ENCODE measurements around the gene TACR2. TPM values are rescaled to one million over a fixed set of nuclear protein-coding genes. Genes with fewer than 3 reads are reported as not detected.

TACR2 gene
- total and polyA plus RNA-seq, 2 experiments from 2014 or later: not detected

DNA sequence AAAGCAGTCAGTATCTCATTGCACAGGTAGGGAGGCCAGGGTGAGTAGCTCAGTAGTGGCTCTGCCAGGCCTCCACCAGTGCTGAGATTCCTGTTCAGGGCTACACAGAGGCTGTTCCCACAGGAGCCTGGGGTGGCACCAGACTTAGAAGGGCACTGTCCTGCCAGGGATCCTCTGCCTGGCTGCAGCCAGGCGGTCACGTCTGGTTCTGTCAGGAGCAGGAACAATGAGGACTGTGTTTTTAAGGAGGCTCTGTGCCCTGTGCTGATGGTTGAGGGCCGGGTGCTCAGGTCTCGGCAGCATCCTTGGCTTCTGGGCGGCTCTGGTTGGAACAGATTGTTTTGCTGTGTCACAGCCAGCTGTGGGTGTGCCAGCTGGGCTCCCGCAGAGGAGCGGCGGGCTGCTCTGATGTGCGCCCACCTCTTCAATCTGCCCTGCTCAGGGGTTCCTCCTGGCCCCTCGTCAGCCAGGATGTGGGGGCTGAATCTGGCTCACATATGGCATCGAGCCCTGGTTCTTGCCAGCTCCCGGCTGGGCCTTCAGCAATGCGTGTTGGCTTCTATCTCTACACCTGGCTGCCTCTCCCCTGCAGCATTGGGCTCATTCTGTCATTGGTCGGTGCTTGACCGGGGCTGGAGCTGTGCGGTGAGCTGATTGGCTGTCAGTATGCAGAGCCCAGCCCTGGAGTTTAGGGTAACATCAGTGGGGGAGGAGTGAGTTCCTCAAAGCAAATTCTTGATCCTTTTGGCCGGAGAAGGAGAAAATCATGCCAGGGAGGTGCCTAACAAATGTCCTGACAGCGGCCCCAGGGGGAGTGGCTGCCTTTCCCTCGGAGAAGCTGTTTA, 41.2 kb downstream of the TACR2 start:
- H3K4me2 ChIP-seq: peak overlapping the region; percentile 40; the same call in 1 of the 2 replicates
- peak overlapping the region; percentile 27; the same call in 1 of the 3 replicates for H3K4me3 Mint-ChIP-seq
- peaks cover 57% of the 10 kb centered on the region for H3K79me2 ChIP-seq (replicated peaks; ENCODE audit: insufficient read depth)
- H3K9me2 ChIP-seq (ENCODE audit: insufficient read depth): no peaks in the 10 kb centered on the region
- peak overlapping the region; percentile 97 for H3K27ac Mint-ChIP-seq
- peaks cover 18% of the 10 kb centered on the region; the same call in 1 of the 2 replicates for H3K4me1 ChIP-seq (ENCODE audit: insufficient read depth)
- peaks cover 18% of the 10 kb centered on the region for H3F3A ChIP-seq (replicated peaks; ENCODE audit: low read depth)
- peaks cover 10% of the 10 kb centered on the region; the same call in 1 of the 2 replicates for H4K20me1 ChIP-seq (replicated peaks; ENCODE audit: insufficient read depth)
- ATAC-seq: peak; percentile 99
- H3K9me3 Mint-ChIP-seq: no peaks in the 10 kb centered on the region
- peaks cover 56% of the 10 kb centered on the region for H3K36me3 ChIP-seq (ENCODE audit: insufficient read depth)
- H3K36me3 Mint-ChIP-seq (ENCODE audit: low read depth): peaks cover 79% of the 10 kb centered on the region
- peak; percentile 86 for DNase-seq (ENCODE audit: low spot score)
- H3K4me3 ChIP-seq: no peak overlapping the region
- no peak overlapping the region for H2AFZ ChIP-seq
- peaks cover 46% of the 10 kb centered on the region for H3K4me1 Mint-ChIP-seq
- TF ChIP-seq JUNB (IDR thresholded peaks at IDR 0.05; ENCODE audit: unreplicated experiment) (no peak), POLR2AphosphoS5 (IDR thresholded peaks at IDR 0.05; ENCODE audit: low read depth) (no peak), CREB1 (CRISPR knock-in tag; IDR thresholded peaks at IDR 0.05; ENCODE audit: low read depth) (no peak), EZH2phosphoT487 (IDR thresholded peaks at IDR 0.05; ENCODE audit: unreplicated experiment) (no peak)
- TF ChIP-seq, protein P1, sequence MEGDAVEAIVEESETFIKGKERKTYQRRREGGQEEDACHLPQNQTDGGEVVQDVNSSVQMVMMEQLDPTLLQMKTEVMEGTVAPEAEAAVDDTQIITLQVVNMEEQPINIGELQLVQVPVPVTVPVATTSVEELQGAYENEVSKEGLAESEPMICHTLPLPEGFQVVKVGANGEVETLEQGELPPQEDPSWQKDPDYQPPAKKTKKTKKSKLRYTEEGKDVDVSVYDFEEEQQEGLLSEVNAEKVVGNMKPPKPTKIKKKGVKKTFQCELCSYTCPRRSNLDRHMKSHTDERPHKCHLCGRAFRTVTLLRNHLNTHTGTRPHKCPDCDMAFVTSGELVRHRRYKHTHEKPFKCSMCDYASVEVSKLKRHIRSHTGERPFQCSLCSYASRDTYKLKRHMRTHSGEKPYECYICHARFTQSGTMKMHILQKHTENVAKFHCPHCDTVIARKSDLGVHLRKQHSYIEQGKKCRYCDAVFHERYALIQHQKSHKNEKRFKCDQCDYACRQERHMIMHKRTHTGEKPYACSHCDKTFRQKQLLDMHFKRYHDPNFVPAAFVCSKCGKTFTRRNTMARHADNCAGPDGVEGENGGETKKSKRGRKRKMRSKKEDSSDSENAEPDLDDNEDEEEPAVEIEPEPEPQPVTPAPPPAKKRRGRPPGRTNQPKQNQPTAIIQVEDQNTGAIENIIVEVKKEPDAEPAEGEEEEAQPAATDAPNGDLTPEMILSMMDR (conservative IDR thresholded peaks at IDR 0.05; ENCODE audit: low read depth in 2 of 2): no peak
- TF ChIP-seq, protein P2, sequence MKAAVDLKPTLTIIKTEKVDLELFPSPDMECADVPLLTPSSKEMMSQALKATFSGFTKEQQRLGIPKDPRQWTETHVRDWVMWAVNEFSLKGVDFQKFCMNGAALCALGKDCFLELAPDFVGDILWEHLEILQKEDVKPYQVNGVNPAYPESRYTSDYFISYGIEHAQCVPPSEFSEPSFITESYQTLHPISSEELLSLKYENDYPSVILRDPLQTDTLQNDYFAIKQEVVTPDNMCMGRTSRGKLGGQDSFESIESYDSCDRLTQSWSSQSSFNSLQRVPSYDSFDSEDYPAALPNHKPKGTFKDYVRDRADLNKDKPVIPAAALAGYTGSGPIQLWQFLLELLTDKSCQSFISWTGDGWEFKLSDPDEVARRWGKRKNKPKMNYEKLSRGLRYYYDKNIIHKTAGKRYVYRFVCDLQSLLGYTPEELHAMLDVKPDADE (IDR thresholded peaks at IDR 0.05): no peak
- peak overlapping the region; percentile 66 for H3K27ac ChIP-seq (ENCODE audit: low read depth)
- no peaks in the 10 kb centered on the region for H3K27me3 ChIP-seq (ENCODE audit: insufficient read depth)
- H3K27me3 Mint-ChIP-seq (ENCODE audit: insufficient read depth, low read depth, poor library complexity): peaks cover 12% of the 10 kb centered on the region

DNA sequence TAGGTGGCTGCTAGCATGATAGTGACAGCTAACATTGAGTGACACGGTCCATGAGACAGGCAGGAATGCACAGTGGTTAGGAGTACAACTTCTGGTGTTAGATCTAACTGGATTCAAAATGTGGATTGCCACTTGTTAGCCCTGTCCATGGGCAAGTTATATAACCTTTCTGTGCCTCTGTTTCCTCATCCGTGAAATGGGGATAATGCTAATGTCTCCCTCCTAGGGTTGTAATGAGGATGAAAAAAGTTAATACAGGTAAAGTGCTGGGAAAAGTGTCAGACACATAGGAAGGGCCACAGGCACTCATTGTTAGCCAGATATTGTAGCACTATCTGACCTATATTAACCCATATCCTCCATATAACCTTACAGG, 41.8 kb downstream of the TACR2 start:
- Histone ChIP-seq H2AFZ (no peak overlapping the region), H3K4me1 (ENCODE audit: insufficient read depth) (peaks cover 18% of the 10 kb centered on the region; the same call in 1 of the 2 replicates), H3K79me2 (replicated peaks; ENCODE audit: insufficient read depth) (peaks cover 57% of the 10 kb centered on the region), H3F3A (replicated peaks; ENCODE audit: low read depth) (peaks cover 21% of the 10 kb centered on the region), H3K27me3 (ENCODE audit: insufficient read depth) (no peaks in the 10 kb centered on the region), H4K20me1 (replicated peaks; ENCODE audit: insufficient read depth) (peaks cover 13% of the 10 kb centered on the region), H3K4me2 (0 out of 2 replicates have a peak overlapping the region, but pooled peaks have one; percentile 40), H3K27ac (ENCODE audit: low read depth) (peak overlapping the region; percentile 66; the same call in 1 of the 2 replicates), H3K36me3 (ENCODE audit: insufficient read depth) (peaks cover 56% of the 10 kb centered on the region), H3K9me2 (ENCODE audit: insufficient read depth) (no peaks in the 10 kb centered on the region), H3K4me3 (no peak overlapping the region)
- Mint-ChIP-seq H3K4me1 (peaks cover 46% of the 10 kb centered on the region), H3K4me3 (no peak overlapping the region), H3K9me3 (no peaks in the 10 kb centered on the region), H3K36me3 (ENCODE audit: low read depth) (peaks cover 79% of the 10 kb centered on the region), H3K27me3 (ENCODE audit: insufficient read depth, low read depth, poor library complexity) (peaks cover 12% of the 10 kb centered on the region), H3K27ac (peak overlapping the region; percentile 97)
- no peak for ATAC-seq
- no peak for DNase-seq (ENCODE audit: low spot score)
- TF ChIP-seq, protein P3, sequence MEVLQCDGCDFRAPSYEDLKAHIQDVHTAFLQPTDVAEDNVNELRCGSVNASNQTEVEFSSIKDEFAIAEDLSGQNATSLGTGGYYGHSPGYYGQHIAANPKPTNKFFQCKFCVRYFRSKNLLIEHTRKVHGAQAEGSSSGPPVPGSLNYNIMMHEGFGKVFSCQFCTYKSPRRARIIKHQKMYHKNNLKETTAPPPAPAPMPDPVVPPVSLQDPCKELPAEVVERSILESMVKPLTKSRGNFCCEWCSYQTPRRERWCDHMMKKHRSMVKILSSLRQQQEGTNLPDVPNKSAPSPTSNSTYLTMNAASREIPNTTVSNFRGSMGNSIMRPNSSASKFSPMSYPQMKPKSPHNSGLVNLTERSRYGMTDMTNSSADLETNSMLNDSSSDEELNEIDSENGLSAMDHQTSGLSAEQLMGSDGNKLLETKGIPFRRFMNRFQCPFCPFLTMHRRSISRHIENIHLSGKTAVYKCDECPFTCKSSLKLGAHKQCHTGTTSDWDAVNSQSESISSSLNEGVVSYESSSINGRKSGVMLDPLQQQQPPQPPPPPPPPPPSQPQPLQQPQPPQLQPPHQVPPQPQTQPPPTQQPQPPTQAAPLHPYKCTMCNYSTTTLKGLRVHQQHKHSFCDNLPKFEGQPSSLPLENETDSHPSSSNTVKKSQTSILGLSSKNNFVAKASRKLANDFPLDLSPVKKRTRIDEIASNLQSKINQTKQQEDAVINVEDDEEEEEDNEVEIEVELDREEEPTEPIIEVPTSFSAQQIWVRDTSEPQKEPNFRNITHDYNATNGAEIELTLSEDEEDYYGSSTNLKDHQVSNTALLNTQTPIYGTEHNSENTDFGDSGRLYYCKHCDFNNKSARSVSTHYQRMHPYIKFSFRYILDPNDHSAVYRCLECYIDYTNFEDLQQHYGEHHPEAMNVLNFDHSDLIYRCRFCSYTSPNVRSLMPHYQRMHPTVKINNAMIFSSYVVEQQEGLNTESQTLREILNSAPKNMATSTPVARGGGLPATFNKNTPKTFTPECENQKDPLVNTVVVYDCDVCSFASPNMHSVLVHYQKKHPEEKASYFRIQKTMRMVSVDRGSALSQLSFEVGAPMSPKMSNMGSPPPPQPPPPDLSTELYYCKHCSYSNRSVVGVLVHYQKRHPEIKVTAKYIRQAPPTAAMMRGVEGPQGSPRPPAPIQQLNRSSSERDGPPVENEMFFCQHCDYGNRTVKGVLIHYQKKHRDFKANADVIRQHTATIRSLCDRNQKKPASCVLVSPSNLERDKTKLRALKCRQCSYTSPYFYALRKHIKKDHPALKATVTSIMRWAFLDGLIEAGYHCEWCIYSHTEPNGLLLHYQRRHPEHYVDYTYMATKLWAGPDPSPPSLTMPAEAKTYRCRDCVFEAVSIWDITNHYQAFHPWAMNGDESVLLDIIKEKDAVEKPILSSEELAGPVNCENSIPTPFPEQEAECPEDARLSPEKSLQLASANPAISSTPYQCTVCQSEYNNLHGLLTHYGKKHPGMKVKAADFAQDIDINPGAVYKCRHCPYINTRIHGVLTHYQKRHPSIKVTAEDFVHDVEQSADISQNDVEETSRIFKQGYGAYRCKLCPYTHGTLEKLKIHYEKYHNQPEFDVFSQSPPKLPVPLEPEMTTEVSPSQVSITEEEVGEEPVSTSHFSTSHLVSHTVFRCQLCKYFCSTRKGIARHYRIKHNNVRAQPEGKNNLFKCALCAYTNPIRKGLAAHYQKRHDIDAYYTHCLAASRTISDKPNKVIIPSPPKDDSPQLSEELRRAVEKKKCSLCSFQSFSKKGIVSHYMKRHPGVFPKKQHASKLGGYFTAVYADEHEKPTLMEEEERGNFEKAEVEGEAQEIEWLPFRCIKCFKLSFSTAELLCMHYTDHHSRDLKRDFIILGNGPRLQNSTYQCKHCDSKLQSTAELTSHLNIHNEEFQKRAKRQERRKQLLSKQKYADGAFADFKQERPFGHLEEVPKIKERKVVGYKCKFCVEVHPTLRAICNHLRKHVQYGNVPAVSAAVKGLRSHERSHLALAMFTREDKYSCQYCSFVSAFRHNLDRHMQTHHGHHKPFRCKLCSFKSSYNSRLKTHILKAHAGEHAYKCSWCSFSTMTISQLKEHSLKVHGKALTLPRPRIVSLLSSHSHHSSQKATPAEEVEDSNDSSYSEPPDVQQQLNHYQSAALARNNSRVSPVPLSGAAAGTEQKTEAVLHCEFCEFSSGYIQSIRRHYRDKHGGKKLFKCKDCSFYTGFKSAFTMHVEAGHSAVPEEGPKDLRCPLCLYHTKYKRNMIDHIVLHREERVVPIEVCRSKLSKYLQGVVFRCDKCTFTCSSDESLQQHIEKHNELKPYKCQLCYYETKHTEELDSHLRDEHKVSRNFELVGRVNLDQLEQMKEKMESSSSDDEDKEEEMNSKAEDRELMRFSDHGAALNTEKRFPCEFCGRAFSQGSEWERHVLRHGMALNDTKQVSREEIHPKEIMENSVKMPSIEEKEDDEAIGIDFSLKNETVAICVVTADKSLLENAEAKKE (CRISPR knock-in tag; IDR thresholded peaks at IDR 0.05): no peak
- TF ChIP-seq EZH2phosphoT487 (IDR thresholded peaks at IDR 0.05; ENCODE audit: unreplicated experiment): no peak

Data from GM23338 (cell line).